HG03135 (cell line): ENCODE data around the gene STAG3.
"Not testable (repeated sequence)": the region's sequence is repeated elsewhere in the genome, so short reads cannot be mapped to it uniquely, and the experiment has no call there.

Source experiments
- ATAC-seq: cut with Tn5 transposase; IDR thresholded peaks from one replicate; pipeline ENCODE4 v1.9.1; 2021; ENCODE audit warnings: mild to moderate bottlenecking, moderate library complexity; ENCODE audit not compliant: unreplicated experiment

STAG3 gene

DNA sequence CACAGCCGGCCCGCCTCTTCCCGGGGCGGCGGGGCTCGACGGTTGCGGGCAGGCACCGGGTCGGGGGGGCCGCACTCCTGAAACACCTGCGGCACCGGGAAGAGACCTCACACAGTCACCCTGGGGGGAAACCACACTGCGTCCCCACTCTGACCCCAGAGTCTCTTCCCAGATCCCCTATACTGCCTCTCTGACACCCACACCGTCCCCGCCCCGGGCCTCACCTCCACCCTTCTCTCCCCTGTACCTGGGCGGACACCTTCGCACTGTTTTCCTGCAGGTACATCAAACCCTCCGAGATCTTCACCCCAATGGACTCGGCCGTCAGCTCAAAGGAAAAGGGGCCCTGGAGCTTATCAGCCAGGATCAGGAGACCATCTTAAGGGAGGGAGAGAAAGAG lies 5.9 kb upstream of the STAG3 start:
- no peak for ATAC-seq

DNA sequence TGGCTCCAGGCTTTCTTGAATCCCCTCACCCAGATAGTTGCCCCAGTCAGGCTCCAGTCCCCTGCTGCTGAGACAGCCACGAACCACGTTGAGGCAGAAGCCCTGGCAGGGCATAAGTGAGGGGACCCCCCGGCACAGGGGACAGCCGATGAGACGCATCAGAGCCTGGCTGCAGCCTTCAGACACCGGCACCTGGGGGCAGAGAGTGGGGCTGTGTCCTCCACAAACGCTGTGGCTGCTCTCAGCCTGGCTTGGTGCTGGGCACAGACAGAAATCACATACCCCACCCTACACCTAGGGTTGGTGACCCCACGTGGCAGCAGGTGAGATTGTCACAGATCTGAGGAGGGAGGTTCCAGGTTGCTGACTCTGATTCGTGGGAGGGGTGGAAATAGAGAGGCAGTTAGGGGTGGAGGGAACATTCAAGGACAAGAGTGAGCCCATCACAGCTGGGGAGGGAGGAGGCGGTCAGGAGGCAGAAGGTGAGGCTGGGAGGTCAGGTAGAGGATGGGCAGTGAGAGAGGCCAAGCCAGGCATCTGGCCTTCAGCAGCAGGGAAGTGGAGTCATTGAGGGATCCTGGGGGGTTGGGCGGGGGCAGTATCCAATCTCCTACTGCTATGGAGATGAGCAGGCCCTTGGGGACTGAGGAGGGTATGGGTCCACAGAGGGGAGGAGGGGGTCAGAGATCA lies 3.8 kb upstream of the STAG3 start:
- no peak for ATAC-seq

DNA sequence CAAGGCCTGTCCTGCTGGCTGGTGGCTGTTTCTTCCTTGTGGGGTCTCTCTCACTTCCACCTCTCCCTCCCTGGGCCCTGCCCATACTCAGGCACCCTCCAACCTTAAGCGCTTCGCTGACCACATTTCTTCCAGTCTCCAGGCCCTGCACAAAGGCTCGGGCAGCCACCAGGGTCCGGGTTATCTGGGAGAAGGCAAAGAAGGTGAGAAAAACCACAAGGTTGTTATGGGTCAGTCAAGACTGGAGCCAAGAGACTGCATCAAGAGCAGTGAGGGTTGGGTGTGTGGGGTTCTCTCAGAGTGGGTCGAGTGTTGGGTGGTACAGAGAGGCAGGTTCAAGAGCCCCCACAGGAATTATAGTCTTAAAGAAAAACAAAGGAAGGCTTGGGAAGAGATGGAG lies 3.1 kb upstream of the STAG3 start:
- no peak for ATAC-seq

DNA sequence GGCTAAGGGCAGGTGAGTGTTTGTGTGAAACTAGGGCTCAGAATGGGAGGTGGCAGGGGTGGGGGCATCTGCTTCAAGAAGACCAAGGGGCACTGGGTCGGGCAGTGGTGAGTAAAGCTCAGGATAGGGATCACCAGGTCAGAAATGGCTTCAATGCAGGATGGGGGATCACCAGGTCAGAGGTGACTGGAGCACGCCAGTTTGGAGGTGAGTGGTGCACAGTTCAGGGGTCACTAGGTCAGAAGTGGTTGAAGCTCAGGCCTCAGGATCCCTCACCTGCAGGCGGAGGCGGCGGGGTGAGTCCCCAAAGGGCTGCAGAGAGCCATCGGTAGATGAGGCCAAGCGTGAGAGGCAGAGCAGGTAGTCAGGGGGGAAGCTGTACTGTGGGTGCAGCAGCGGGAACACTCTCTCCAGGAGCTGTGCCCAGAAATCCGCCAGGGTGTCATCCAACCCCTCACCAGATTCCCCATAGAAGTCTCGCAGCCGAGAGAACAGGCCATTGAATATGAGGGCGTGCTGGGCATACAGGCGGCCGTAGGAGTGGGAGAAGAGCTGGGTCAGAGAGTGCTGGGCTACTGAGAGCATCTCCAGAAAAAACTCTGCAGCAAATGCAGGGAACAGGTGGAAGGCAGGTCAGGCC lies 2.3 kb upstream of the STAG3 start:
- no peak for ATAC-seq

DNA sequence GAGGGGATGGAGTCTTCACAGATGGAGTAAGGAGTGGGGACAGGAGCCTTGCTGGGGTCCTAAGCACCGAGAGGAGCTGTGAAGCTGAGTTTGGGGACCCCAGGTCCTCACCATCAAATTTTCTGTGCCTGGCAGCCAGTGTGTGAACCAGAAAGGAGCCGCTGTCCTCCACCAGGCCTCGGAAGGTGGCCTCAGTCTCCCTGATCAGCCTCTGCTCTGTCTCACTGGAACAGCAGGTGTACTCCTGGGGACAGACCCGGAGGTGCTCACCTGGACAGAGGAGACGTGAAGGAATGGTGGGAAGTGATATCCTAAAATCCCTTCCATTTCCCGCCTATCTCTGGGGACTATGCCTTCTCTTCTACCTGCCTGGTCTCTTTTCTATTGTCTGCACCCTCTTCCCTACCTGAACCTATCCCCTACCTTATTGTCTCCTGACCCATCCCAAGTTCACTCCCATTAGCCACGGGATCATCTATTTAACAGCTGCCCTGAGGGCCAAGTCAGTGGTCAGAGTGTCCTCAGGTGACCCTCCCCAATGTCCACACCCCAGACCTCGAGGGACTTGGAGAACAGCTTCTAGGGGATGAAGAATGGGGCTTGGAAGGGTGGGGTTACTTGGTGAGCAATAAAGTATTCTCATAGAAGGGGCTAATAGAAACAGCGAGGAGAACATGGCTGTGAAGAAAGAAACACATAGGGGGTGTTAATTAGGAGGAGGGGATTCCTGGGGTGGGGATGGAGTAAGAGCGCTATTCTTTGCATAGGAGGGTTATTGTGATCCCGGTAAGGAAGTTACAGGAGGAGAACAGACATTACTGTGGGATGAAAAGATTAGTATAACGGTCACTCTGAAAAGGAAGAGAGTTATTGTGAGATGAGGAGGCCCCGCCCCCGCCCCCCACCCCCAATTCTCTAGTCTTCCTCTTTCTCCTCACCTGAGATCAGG lies 1.3 kb upstream of the STAG3 start:
- no peak for ATAC-seq

DNA sequence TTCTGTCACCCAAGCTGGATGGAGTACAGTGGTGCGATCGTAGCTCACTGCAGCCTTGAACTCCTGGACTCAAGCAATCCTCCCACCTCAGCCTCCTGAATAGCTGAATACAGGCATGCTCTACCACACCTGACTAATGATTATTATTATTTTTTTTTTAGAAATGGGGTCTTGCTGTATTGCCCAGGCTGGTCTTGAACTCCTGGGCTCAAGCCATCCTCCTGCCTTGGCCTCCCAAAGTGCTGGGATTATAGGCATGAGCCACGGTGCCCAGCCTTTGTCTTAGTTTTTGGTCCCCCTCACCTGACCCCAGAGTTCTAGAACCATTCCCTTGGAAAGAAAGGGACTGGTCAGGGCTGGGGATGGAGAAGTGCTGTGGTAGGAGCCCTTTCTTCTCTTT lies 2.4 kb downstream of the STAG3 start:
- ATAC-seq: not testable (repeated sequence)

DNA sequence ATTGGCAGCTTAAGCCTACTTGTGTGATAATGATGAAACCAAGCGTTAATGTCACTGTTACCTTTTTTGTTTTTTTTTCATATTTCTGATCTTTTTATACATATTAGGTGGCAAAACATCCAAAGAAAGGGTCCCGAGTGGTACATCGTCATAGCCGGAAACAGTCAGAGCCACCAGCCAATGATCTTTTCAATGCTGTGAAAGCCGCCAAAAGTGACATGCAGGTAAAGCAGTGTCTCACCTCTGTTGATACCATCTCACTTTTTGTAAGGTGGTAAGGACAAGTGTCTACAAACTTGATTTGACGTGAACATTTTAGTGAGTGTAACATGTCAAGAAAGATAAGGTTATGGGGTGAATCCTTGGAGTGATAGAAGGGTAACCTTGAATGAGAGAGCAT lies 4.9 kb downstream of the STAG3 start:
- ATAC-seq: not testable (repeated sequence)

DNA sequence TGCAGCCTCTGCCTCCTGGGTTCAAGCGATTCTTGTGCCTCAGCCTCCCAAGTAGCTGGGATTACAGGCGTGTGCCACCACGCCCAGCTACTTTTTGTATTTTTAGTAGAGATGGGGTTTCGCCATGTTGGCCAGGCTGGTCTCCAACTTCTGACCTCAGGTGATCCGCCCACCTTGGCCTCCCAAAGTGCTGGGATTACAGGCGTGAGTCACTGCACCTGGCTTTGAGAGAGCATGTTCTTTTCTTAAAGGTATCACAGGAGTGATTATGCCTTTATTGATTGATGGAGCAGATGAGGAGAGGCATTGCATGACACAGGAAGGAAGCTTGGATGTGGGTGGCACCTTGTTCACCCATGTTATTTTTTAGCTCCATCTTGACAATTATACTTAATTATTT lies 5.4 kb downstream of the STAG3 start:
- not testable (repeated sequence) for ATAC-seq

DNA sequence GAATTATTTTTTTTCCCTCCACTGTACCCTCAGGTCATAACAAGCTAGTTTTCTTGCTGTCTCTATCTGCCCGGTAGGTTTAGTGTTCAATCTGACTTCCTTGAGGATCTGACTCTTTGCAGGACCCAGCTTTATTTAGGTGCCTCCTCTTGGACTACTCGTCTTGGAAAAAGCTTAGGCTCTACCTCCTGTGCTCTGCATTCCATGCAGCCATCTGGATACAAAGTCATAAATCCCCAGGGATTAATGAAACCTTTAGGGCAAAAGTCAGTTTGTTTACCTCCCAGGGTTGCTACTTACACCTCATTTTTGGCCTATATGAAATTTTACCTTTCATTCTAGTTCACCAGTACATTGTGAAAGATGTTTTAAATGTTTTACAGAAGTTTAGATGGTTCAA lies 8.0 kb downstream of the STAG3 start:
- no peak for ATAC-seq

DNA sequence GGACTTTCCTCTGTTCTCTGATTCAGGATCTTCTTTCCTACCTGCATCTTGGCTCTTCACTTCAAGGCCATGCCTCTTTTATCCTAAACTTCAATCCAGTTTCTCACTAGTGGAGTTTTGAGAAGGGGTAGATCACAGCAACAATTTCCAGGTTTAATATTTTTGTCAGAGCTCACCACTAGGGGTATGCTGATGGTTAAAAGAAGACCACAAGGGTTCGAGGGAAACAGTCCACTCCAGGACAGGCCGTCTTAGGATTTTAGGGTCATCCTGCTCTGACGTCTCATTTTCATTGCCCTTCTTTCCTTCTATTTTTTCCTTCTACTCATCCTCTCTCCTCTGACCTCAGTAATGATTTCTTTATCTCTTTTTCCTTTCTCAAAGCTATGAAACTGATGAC lies 11.3 kb downstream of the STAG3 start:
- ATAC-seq: no peak

DNA sequence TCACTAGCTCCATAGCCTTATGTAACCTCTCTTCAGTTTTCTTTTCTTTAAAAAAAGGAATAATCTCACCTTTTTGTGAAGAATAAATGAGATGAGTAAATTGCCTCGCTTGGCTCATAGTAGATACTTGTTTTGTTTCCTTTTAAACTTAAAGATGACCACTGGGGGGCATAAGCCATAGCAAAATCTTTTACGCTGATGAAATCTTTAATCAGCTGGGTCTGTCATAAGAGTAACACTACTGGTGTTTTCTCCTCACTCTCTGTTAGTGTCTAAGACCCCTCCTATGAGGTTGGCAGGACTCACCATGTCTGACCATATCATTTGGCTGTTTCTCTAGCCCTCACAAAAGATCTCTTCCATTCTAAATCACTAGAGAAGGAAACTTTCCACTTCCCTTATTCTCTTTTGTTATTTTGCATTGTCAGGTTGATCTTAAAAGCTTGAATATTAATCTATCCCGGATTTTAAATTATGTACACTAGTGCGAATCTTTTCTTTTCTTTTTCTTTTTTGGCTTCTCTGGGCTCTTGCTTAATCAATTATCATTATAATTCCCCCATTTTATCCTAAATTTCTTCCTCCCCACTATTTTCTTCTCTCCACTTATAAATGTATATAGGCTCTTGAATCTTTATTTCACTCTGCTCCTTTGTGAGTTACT lies 12.5 kb downstream of the STAG3 start:
- no peak for ATAC-seq

DNA sequence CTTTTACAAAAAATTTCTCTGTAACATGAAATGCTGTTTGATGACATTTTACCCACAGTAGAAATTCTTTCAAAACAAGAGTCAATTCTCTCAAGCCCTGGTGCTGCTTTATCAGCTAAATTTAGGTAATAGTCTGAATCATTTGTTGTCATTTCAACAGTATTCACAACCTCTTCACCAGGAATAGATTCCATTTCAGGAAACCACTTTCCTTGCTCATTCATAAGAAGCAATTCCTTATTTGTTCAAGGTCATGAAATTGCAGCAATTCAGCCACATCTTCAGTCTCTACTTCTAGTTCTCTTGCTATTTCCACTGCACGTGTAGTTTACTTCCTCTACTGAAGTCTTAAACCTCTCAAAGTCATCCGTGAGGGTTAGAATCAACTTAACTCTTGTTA lies 14.1 kb downstream of the STAG3 start:
- no peak for ATAC-seq

DNA sequence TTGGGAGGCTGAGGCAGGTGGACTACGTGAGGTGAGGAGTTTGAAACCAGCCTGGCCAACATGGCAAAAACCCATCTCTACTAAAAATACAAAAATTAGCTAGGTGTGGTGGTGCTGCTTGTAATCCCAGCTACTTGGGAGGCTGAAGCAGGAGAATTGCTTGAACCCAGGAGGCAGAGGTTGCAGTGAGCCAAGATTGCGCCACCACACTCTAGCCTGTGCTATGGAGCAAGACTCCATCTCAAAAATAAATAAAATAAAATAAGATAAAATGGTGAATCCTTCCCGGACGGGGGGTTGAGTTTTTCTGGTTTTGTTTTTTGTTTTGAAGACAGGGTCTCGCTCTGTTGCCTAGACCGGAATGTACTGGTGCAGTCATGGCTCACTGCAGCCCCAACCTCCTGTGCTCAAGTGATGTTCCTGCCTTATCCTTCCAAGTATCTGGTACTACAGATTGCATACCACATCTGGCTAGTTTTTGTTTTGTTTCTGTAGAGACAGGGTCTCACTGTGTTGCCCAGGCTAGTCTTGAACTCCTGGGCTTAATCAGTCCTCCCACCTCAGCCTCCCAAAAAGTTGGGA lies 14.7 kb downstream of the STAG3 start:
- not testable (repeated sequence) for ATAC-seq

DNA sequence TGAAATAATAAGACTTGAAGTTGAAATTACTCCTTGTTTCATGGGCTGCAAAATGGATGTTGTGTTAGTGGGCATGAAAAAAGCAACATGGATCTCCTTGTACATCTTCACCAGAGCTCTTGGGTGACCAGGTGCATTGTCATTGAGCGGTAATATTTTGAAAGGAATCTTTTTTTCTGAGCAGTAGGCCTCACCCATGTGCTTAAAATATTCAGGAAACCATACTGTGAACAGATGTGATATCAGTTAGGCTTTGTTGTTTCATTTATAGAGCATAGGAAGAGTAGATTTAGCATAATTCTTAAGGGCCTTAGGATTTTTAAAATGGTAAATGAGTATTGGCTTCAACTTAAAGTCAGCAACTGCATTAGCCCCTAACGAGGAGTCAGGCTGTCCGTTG lies 15.3 kb downstream of the STAG3 start:
- ATAC-seq: no peak

DNA sequence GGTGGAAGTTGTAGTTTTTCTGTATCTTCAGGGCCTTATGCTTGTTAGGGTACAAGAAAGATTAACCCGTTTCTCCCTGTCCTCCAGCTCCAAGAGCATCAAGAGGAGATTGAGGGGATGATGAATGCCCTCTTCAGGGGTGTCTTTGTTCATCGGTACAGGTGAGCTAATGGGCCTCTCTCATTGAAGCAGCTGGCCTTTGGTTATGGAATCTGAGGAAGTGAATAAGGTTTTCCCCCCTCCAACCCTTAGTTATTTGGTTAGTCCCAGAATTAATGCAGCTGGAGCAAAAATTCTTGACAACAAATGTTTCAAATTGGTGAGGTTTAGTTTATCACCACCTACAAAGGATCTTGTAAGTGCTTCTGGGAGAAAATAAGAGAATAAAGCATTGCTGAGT lies 17.5 kb downstream of the STAG3 start:
- no peak for ATAC-seq

DNA sequence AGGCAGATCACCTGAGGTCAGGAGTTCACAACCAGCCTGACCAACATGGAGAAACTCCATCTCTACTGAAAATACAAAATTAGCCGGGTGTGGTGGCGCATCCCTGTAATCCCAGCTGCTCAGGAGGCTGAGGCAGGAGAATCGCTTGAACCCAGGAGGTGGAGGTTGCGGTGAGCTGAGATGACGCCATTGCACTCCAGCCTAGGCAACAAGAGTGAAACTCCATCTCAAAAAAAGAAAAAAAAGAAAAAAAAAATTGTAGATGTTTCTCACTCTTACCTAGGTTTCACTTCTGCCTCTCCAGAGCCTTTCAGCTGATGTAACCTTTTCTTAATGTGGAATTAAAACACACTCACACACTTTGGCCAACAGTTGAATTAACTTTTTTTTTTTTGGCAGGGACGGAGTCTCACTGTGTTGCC lies 18.2 kb downstream of the STAG3 start:
- ATAC-seq: not testable (repeated sequence)

DNA sequence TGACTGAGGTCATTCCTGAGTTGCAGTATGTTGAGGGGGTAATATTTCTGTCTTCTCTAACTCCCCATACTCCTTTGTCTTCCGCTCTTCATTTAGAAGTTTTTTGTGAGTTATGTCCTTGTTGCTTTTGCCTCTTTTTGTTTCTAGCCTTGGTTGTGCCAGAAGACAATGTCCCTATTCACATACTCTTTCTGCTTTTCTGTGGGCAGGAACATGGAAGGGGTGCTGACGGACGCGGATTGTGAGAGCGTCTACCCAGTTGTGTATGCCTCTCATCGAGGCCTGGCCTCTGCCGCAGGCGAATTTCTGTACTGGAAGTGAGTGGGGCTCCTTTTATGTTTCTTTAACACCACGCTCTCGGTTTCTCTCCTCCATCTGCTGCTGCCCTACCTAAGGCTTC lies 20.5 kb downstream of the STAG3 start:
- no peak for ATAC-seq

DNA sequence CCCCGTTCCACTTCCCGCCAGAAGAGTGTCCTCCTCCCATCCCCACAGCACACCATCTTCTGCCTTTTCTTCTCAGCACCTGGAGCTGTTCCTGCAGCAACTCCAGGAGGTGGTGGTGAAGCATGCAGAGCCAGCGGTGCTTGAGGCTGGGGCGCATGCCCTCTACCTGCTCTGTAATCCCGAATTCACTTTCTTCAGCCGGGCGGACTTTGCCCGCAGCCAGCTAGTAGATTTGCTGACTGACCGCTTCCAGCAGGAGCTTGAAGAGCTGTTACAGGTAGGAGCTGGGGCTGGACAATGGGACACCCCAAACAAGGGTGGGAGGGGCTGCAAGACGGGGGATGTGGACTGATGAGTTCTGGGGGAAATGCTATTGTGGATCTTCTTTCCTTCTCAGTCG lies 23.0 kb downstream of the STAG3 start:
- ATAC-seq: no peak

DNA sequence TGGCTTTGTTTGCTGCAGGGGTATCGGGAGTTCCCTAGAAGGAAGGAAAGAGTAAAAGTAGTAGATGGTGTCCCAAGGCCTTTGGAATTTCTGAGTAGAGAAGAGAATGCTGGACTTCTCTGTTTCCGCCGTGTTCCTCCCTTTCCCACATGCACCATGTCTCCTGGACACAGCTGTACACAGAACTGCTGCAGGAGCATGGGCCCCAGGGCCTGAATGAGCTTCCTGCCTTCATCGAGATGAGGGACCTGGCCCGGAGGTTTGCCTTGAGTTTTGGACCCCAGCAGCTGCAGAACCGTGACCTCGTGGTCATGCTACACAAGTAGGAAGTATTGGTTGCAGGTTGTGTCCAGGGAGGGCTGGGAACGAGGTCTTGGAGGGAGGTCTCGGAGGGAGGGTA lies 26.7 kb downstream of the STAG3 start:
- ATAC-seq: no peak

DNA sequence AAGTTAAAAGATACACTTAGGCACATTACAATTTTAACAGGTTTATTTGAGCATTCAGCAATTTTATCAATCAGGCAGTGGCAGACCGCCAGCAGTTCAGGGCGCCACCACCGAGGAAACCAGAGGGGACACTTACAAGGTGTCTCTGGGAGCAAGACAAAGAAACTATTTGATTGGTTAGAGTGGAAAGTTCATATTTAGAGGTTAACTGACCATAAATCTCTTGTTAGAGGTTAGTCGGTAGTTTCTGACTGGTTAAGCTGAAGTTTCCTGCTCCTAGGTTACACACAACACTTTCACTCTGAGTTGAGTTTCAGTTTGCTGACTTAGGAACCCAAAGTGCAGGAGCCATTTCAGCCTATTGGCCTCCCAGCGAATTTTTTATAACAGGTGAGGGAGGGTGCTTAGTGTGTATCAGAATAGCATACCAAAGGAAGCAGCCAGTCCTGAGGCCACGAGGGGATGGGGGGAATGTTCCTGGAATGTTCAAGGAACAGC lies 31.2 kb downstream of the STAG3 start:
- ATAC-seq: peak; percentile 80

DNA sequence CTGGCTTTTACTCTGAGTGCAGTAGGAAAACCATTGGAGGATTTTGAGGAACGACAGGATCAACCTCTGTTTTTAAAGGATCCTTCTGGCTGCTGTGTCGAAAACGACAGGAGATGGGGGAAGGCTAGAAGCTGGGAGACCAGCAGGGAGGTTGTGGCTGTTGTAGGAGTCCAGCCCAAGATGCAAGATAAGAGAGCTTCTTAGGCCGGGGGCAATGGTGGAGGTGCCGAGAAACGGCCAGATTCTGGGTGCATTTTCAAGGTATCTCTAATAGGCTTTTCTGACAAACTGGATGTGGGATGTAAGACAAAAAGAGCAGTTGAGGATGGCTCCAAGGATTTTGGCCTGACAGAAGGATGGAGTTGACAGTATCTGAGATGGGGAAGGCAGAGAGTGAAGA lies 31.8 kb downstream of the STAG3 start:
- no peak for ATAC-seq
